ENCODE measurements around the gene DNLZ. TPM values are rescaled to one million over a fixed set of nuclear protein-coding genes. Genes with fewer than 3 reads are reported as not detected.
"Not testable (repeated sequence)": the region's sequence is repeated elsewhere in the genome, so short reads cannot be mapped to it uniquely, and the experiment has no call there.

DNLZ gene
- total RNA-seq, 2 donors from 2014 or later, result 19.9 to 23.6 TPM

- intact Hi-C loops (cut with DNase I), result loop anchor here in 1 of 2 donors (2.0 kb wide), 1 partner anchor 53 kb away; no protein-coding TSS in a partner anchor
- DNase-seq (ENCODE audit: low spot score), result no peak
Measured at GRCh38 chr9:136327304-136327974, 36.1 kb downstream of the DNLZ start, which contains the start of gene GPSM1. Gene GPSM1 (plus strand): TSS chr9:136327539. CDS start chr9:136327696, 157 bp downstream.

GRCh38 chr9:136326761-136327303, 36.7 kb downstream of the DNLZ start:
- no peak for DNase-seq (ENCODE audit: low spot score)
- intact Hi-C loops (cut with DNase I), result loop anchor here in 1 of 2 donors (2.0 kb wide), 1 partner anchor 52 kb away; no protein-coding TSS in a partner anchor

- DNase-seq (ENCODE audit: low spot score), result no peak
- intact Hi-C loops (cut with DNase I), result loop anchor here in 1 of 2 donors (2.0 kb wide), 1 partner anchor 51 kb away; no protein-coding TSS in a partner anchor
Measured at GRCh38 chr9:136326061-136326760, 37.3 kb downstream of the DNLZ start.

GRCh38 chr9:136325358-136325757, 38.2 kb downstream of the DNLZ start:
- no peak for DNase-seq (ENCODE audit: low spot score)
- intact Hi-C loops (cut with DNase I), result no loop called here

- no peak for DNase-seq (ENCODE audit: low spot score)
- intact Hi-C loops (cut with DNase I), result no loop called here
Measured at GRCh38 chr9:136324501-136325300, 38.8 kb downstream of the DNLZ start.

- intact Hi-C loops (cut with DNase I), result no loop called here
- DNase-seq (ENCODE audit: low spot score), result no peak
Measured at GRCh38 chr9:136323371-136323789, 40.2 kb downstream of the DNLZ start.

GRCh38 chr9:136322756-136323330, 40.7 kb downstream of the DNLZ start:
- no peak for DNase-seq (ENCODE audit: low spot score)
- intact Hi-C loops (cut with DNase I), result no loop called here

GRCh38 chr9:136321561-136321960, 42.0 kb downstream of the DNLZ start:
- intact Hi-C loops (cut with DNase I), result no loop called here
- no peak for DNase-seq (ENCODE audit: low spot score)

GRCh38 chr9:136320972-136321371, 42.6 kb downstream of the DNLZ start:
- DNase-seq (ENCODE audit: low spot score); intact Hi-C loops (cut with DNase I): not testable (repeated sequence)

GRCh38 chr9:136319955-136320354, 43.6 kb downstream of the DNLZ start:
- DNase-seq (ENCODE audit: low spot score); intact Hi-C loops (cut with DNase I): not testable (repeated sequence)

- intact Hi-C loops (cut with DNase I); DNase-seq (ENCODE audit: low spot score): not testable (repeated sequence)
Measured at GRCh38 chr9:136319244-136319643, 44.3 kb downstream of the DNLZ start.

GRCh38 chr9:136318776-136319241, 44.7 kb downstream of the DNLZ start:
- intact Hi-C loops (cut with DNase I), result no loop called here
- DNase-seq (ENCODE audit: low spot score), result no peak

GRCh38 chr9:136318111-136318775, 45.3 kb downstream of the DNLZ start:
- no peak for DNase-seq (ENCODE audit: low spot score)
- intact Hi-C loops (cut with DNase I), result no loop called here

GRCh38 chr9:136317695-136318094, 45.8 kb downstream of the DNLZ start:
- intact Hi-C loops (cut with DNase I), result no loop called here
- no peak for DNase-seq (ENCODE audit: low spot score)

GRCh38 chr9:136316896-136317676, 46.5 kb downstream of the DNLZ start:
- no peak for DNase-seq (ENCODE audit: low spot score)
- intact Hi-C loops (cut with DNase I), result no loop called here

GRCh38 chr9:136316271-136316751, 47.2 kb downstream of the DNLZ start:
- intact Hi-C loops (cut with DNase I), result no loop called here

GRCh38 chr9:136314944-136315343, 48.6 kb downstream of the DNLZ start:
- intact Hi-C loops (cut with DNase I), result no loop called here
- no peak for DNase-seq (ENCODE audit: low spot score)

More at GRCh38 chr9:136316271-136316751, 47.2 kb downstream of the DNLZ start:
- DNase-seq (ENCODE audit: low spot score), result no peak

- intact Hi-C loops (cut with DNase I), result no loop called here
- no peak for DNase-seq (ENCODE audit: low spot score)
Measured at GRCh38 chr9:136314056-136314416, 49.5 kb downstream of the DNLZ start.

Data from posterior vena cava (tissue), 2 donors.